Activated naive CD8-positive, alpha-beta T cell treated with anti-CD3 and anti-CD28 coated beads, Interleukin-2, amount 50 U/mL, for 16 hours (primary cell): ENCODE data around the gene PLPP2.

ENCODE experiments used
- DNase-seq: peaks from one replicate; pipeline ENCODE4 v3.0.0-alpha.2; 2020; ENCODE audit warnings: low read depth, low spot score

The PLPP2 gene

GRCh38 chr19:293436-294110, 2.4 kb upstream of the PLPP2 start:
- no peak for DNase-seq

- DNase-seq: no peak
Observed at GRCh38 chr19:292951-293350, 1.7 kb upstream of the PLPP2 start.

GRCh38 chr19:292281-292884, 1.2 kb upstream of the PLPP2 start:
- DNase-seq: no peak

GRCh38 chr19:291561-292280, 518 bp upstream of the PLPP2 start:
- DNase-seq: no peak

GRCh38 chr19:290372-291005, 714 bp downstream of the PLPP2 start:
- no peak for DNase-seq

DNA sequence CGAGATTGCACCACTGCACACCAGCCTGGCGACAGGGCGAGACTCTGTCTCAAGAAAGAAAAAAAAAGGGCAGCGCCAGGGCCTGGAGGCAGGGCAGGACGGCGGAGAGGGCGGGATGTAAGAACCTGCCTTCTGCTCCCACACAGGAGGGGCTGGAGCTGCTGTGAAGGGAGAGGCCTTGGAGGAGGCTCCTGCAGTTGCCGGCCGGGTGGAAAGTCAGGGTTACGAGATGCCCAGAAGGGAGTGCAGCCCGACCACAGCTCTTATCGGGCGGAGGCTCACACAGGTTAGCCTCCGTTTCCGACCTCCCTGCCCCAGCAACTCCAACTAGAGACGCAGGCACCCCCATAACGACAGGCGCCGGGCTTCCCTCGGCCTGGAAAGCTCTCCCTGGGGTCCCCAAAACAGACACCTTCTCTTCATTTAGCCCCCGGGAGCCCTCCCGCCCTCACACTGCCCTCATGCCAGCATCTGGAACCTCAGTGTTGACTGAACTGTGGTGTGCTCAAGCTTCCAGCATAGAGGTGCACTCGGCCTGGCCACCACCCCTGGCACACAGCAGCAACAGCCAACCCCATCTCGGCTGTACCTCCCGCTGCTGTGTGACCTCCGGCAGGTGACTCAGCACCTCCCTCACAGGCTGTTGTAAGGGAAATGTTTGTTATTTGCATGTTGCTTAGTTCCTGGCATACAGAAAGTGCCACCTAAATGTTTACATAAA, 1.4 kb downstream of the PLPP2 start:
- no peak for DNase-seq

GRCh38 chr19:288911-289310, 2.3 kb downstream of the PLPP2 start:
- DNase-seq: no peak

GRCh38 chr19:287381-287871, 3.8 kb downstream of the PLPP2 start:
- no peak for DNase-seq

GRCh38 chr19:283395-283794, 7.8 kb downstream of the PLPP2 start:
- no peak for DNase-seq

- DNase-seq: no peak
Observed at GRCh38 chr19:282501-282900, 8.7 kb downstream of the PLPP2 start.

GRCh38 chr19:281992-282391, 9.2 kb downstream of the PLPP2 start:
- no peak for DNase-seq

DNA sequence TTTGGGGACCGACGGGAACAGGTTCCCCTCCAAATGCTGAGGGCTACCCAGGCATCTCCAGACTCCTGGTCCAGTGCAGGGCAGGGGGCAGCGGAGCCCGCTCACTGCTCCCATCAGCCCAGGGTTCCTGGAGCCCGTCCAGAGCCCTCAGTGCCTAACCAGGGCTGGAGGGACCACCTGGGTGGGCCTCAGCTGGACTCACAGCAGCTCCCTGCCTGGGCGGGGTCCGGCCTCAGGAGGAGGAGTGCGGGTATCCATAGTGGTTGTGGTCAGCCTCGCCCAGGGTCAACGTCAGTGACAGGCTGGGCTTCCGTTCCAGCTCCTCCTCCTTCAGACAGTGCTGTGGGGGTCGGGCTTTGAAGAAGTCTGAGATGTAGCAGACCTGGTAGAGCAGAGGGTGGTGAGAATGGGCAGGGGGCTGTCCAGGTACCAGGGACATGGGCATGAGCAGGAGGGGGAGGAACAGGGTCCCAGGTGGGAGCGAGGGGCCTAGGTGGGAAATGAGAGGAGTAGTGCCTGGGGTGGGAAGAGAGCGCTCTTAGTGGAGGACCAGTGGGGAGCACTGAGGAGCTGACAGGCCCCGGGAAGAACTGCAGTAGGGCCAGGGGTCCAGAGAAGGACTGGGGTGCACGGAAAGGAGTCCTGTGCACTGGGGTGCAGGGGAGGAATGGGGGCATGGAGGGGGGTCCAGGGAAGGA, 9.9 kb downstream of the PLPP2 start:
- no peak for DNase-seq

DNA sequence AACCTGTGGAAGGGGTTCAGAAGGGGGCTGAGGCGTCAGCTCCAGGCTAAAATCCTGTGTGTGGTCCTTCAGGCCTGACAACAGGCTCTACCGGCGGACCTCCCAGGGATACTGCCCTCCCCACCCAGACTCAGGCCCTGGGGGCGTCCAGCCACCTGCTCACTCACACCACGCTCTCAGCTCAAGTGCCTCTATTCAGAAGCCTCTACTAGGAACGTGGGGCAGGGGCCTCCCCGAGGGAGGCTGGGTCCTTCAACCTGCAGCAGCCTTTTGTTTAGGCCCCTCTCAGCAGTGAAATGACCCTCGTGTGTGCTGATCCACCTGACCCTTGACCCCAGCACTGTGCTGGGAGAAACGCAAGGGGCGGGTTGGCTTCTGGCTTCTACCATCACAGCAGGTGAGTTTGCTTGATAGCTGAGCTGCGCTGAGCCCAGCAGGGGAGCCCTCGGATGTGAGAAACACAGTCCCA, 10.6 kb downstream of the PLPP2 start:
- DNase-seq: no peak

DNA sequence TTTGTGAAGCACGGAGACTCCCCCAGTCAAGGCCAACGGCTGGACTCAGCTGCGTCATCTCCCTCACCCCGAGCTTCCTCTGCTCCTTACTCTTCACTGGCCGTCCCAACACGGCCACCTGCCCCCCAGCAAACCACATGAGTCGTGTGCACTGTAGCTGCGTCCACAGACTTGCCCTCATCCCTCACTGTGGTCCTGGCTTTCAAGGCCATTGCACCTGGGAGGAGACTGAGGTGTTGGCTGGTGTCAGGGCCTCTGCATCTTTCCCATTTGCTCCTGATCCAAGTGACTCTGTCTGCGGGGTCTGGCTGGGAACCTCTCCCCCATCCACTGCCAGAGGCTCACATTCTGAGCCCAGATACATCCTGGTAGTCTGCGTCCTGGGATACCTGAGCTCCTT, 11.5 kb downstream of the PLPP2 start:
- DNase-seq: no peak

DNA sequence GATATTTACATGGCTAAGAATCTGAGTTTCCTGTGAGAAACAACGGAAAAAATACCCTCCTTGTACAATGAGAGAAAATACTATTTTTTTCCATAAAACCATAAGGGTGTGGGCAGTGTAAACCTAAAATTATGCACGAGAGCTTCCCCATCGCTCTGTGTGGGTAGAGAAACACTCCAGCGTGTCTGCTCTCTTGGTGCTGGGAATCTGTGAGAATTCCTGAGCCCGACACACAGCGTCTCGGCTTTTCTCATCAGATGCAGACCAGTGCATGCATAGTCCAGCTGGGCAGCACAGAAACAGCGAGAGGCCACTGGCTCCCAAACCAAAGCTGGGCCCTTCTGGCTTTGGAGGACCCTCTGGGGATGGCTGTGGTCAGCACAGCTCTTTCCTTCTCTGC, 12.0 kb downstream of the PLPP2 start:
- DNase-seq: no peak

- no peak for DNase-seq
Observed at GRCh38 chr19:277581-278165, 13.5 kb downstream of the PLPP2 start.

DNA sequence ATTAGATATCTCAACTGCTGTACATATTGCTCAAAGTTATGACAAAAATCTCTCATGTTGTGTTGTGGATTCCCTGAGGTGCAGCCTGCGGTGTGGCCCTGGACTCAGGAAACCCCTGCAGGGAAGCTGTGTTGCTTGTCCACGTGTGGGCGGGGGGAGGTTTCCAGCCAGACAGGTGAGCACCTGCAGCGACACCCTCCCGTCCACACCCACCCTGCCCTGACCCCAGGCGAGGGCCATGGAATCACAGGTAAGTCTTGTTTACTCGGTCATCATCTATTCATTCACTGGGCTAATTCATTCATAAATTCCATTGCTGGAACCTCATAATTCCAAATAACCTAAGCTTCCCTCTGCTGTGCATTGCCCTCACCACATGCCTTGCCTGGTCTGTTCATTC, 14.1 kb downstream of the PLPP2 start:
- no peak for DNase-seq

- no peak for DNase-seq
Observed at GRCh38 chr19:275958-276646, 15.1 kb downstream of the PLPP2 start.

GRCh38 chr19:275000-275399, 16.2 kb downstream of the PLPP2 start:
- DNase-seq: no peak

DNA sequence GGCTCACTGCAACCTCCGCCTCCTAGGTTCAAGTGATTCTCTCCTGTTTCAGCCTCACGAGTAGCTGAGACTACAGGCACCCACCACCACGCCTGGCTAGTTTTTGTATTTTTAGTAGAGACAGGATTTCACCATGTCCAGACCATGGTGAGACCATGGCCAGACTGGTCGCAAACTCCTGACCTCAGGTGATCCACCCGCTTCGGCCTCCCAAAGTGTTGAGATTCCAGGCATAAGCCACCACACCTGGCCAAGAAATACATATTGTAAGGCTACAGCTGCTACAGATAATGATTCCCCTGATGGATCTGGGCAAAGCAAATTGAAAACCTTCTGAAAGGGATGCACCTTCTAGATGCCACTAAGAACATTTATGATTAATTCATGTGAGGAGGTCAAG, 17.8 kb downstream of the PLPP2 start:
- no peak for DNase-seq
